ENCODE measurements around the gene JAM3. TPM values are rescaled to one million over a fixed set of nuclear protein-coding genes. Genes with fewer than 3 reads are reported as not detected.

Gene JAM3
- total RNA-seq, 1 experiment from 2014 or later: 1.5 TPM

GRCh38 chr11:134032501-134033091, 36.3 kb upstream of the JAM3 start:
- H3K4me3 ChIP-seq (ENCODE audit: low read depth, low read length): no peak overlapping the region
- Mint-ChIP-seq H3K27ac (ENCODE audit: unreplicated experiment) (no peak overlapping the region), H3K9me3 (ENCODE audit: unreplicated experiment) (no peaks in the 10 kb centered on the region), H3K27me3 (ENCODE audit: insufficient read depth, unreplicated experiment) (peaks cover 27% of the 10 kb centered on the region), H3K4me1 (ENCODE audit: low read depth, unreplicated experiment) (no peaks in the 10 kb centered on the region), H3K4me3 (ENCODE audit: unreplicated experiment) (no peak overlapping the region), H3K36me3 (ENCODE audit: insufficient read depth, unreplicated experiment) (no peaks in the 10 kb centered on the region)
- no peaks in the 10 kb centered on the region; the same call in 1 of the 2 replicates for H3K27me3 ChIP-seq (replicated peaks; ENCODE audit: control insufficient read depth, insufficient read depth, low read length)
- CTCF ChIA-PET: interaction anchor here (0.8 to 1.6 kb wide), 2 partner anchors 18 to 105 kb away, joined by 3 to 4 read pairs; no protein-coding TSS in a partner anchor
- POLR2A ChIA-PET: no interaction called here
- H3K36me3 ChIP-seq (ENCODE audit: control insufficient read depth, insufficient read depth, low read length): no peaks in the 10 kb centered on the region
- no peaks in the 10 kb centered on the region for H3K9me3 ChIP-seq
- H3K4me1 ChIP-seq: 0 out of 2 replicates have a peak, but pooled peaks cover 3% of the 10 kb centered on the region
- no peak for TF ChIP-seq CTCF (IDR thresholded peaks at IDR 0.05; ENCODE audit: insufficient read depth in 1 of 2, low read depth in 1 of 2, low read length in 1 of 2, severe bottlenecking in 1 of 2, unreplicated experiment in 1 of 2)
- no TSS peak for BruUV-seq (replicated peaks)
- intact Hi-C loops (cut with micrococcal nuclease; ENCODE audit: unreplicated experiment): no loop called here
- DNase-seq: no peak

- Histone ChIP-seq H3K36me3 (ENCODE audit: control insufficient read depth, insufficient read depth, low read length) (no peaks in the 10 kb centered on the region), H3K4me1 (0 out of 2 replicates have a peak, but pooled peaks cover 3% of the 10 kb centered on the region), H3K4me3 (ENCODE audit: low read depth, low read length) (no peak overlapping the region), H3K9me3 (no peaks in the 10 kb centered on the region), H3K27me3 (replicated peaks; ENCODE audit: control insufficient read depth, insufficient read depth, low read length) (no peaks in the 10 kb centered on the region; the same call in 1 of the 2 replicates)
- no peak for DNase-seq
- intact Hi-C loops (cut with micrococcal nuclease; ENCODE audit: unreplicated experiment): no loop called here
- Mint-ChIP-seq H3K4me1 (ENCODE audit: low read depth, unreplicated experiment) (no peaks in the 10 kb centered on the region), H3K36me3 (ENCODE audit: insufficient read depth, unreplicated experiment) (no peaks in the 10 kb centered on the region), H3K27ac (ENCODE audit: unreplicated experiment) (no peak overlapping the region), H3K9me3 (ENCODE audit: unreplicated experiment) (no peaks in the 10 kb centered on the region), H3K4me3 (ENCODE audit: unreplicated experiment) (no peak overlapping the region), H3K27me3 (ENCODE audit: insufficient read depth, unreplicated experiment) (peaks cover 23% of the 10 kb centered on the region)
- POLR2A ChIA-PET: no interaction called here
- CTCF ChIA-PET: interaction anchor here (1.0 to 2.0 kb wide), 2 partner anchors 17 to 65 kb away, joined by 5 to 8 read pairs; no protein-coding TSS in a partner anchor
- no peak for TF ChIP-seq CTCF (IDR thresholded peaks at IDR 0.05; ENCODE audit: insufficient read depth in 1 of 2, low read depth in 1 of 2, low read length in 1 of 2, severe bottlenecking in 1 of 2, unreplicated experiment in 1 of 2)
- BruUV-seq (replicated peaks): no TSS peak
Measured at GRCh38 chr11:134033276-134033675, 35.6 kb upstream of the JAM3 start.

GRCh38 chr11:134033696-134034491, 35.0 kb upstream of the JAM3 start:
- peak; percentile 61 to 76 for DNase-seq

More at GRCh38 chr11:134033696-134034491, 35.0 kb upstream of the JAM3 start:
- ChIA-PET CTCF (interaction anchor here (0.6 to 2.0 kb wide), 3 partner anchors 17 to 106 kb away, joined by 3 to 8 read pairs (median 5); no protein-coding TSS in a partner anchor), POLR2A (no interaction called here)
- H3K27ac Mint-ChIP-seq (ENCODE audit: unreplicated experiment): no peak overlapping the region
- no peaks in the 10 kb centered on the region for H3K9me3 Mint-ChIP-seq (ENCODE audit: unreplicated experiment)
- no peak overlapping the region for H3K4me3 ChIP-seq (ENCODE audit: low read depth, low read length)
- intact Hi-C loops (cut with micrococcal nuclease; ENCODE audit: unreplicated experiment): no loop called here
- H3K36me3 ChIP-seq (ENCODE audit: control insufficient read depth, insufficient read depth, low read length): no peaks in the 10 kb centered on the region
- H3K4me3 Mint-ChIP-seq (ENCODE audit: unreplicated experiment): no peak overlapping the region
- no TSS peak for BruUV-seq (replicated peaks)
- no peak for TF ChIP-seq CTCF (IDR thresholded peaks at IDR 0.05; ENCODE audit: insufficient read depth in 1 of 2, low read depth in 1 of 2, low read length in 1 of 2, severe bottlenecking in 1 of 2, unreplicated experiment in 1 of 2)
- no peaks in the 10 kb centered on the region for H3K4me1 Mint-ChIP-seq (ENCODE audit: low read depth, unreplicated experiment)
- H3K9me3 ChIP-seq: no peaks in the 10 kb centered on the region
- H3K4me1 ChIP-seq: 0 out of 2 replicates have a peak, but pooled peaks cover 3% of the 10 kb centered on the region
- H3K36me3 Mint-ChIP-seq (ENCODE audit: insufficient read depth, unreplicated experiment): no peaks in the 10 kb centered on the region
- no peaks in the 10 kb centered on the region; the same call in 1 of the 2 replicates for H3K27me3 ChIP-seq (replicated peaks; ENCODE audit: control insufficient read depth, insufficient read depth, low read length)
- peaks cover 21% of the 10 kb centered on the region for H3K27me3 Mint-ChIP-seq (ENCODE audit: insufficient read depth, unreplicated experiment)
